Stimulated activated naive CD8-positive, alpha-beta T cell treated with anti-CD3 and anti-CD28 coated beads, Interleukin-15, amount 100 ng/mL, for 72 hours (primary cell): ENCODE data around the gene LGSN.
"Not testable (repeated sequence)": the region's sequence is repeated elsewhere in the genome, so short reads cannot be mapped to it uniquely, and the experiment has no call there.

Experiments used
- ATAC-seq: fragments of 150-1000 bp; cut with Tn5 transposase; 2 replicates; pipeline ENCODE4 v1.10.0; 2021; ENCODE audit warnings: mild to moderate bottlenecking, moderate library complexity
- DNase-seq, 2 donors: peaks; one replicate each; pipeline ENCODE4 v3.0.0; 2021 to 2022
- H3K27ac Mint-ChIP-seq, 2 donors: one replicate each; pipeline ENCODE4 v1.8.0; 2022; ENCODE audit warnings: mild to moderate bottlenecking in 2 of 2, mixed read lengths in 2 of 2, moderate library complexity in 2 of 2
- H3K27me3 Mint-ChIP-seq: one replicate; pipeline ENCODE4 v1.8.0; 2022; ENCODE audit warnings: mixed read lengths
- H3K4me1 Mint-ChIP-seq: one replicate; pipeline ENCODE4 v1.8.0; 2022; ENCODE audit warnings: mild to moderate bottlenecking, mixed read lengths
- H3K4me3 Mint-ChIP-seq, 2 donors: one replicate each; pipeline ENCODE4 v1.8.0; 2022; ENCODE audit warnings: mild to moderate bottlenecking in 2 of 2, mixed read lengths in 2 of 2, moderate library complexity in 1 of 2
- H3K9me3 Mint-ChIP-seq, 2 donors: one replicate each; pipeline ENCODE4 v1.8.0; 2022; ENCODE audit warnings: mixed read lengths in 2 of 2

The LGSN gene

GRCh38 chr6:63227928-63228894 lies 91.6 kb downstream of the LGSN start:
- not testable (repeated sequence) for ATAC-seq, H3K9me3 Mint-ChIP-seq, H3K4me1 Mint-ChIP-seq, H3K4me3 Mint-ChIP-seq, H3K27ac Mint-ChIP-seq, H3K27me3 Mint-ChIP-seq, DNase-seq

- H3K4me1 Mint-ChIP-seq, ATAC-seq, H3K27ac Mint-ChIP-seq, DNase-seq, H3K9me3 Mint-ChIP-seq, H3K27me3 Mint-ChIP-seq, H3K4me3 Mint-ChIP-seq: not testable (repeated sequence)
Measured at GRCh38 chr6:63225987-63226386, 93.8 kb downstream of the LGSN start.
